HEK293T (cell line): ENCODE data around the gene VPS4B.

Experiments
- FOXM1 ChIP-seq: fragments of 450-650 bp; IDR thresholded peaks from 2 replicates; pipeline ENCODE4 v1.6.1; 2017; ENCODE audit warnings: mild to moderate bottlenecking, borderline replicate concordance
- L3MBTL2 ChIP-seq: fragments of 450-650 bp; conservative IDR thresholded peaks from 2 replicates; pipeline ENCODE4 v1.6.1; 2016; ENCODE audit warnings: mild to moderate bottlenecking
- SP1 ChIP-seq: fragments of 450-650 bp; IDR thresholded peaks from 2 replicates; pipeline ENCODE4 v1.6.1; 2017
- TF ChIP-seq, protein P1 (sequence below): fragments of 450-650 bp; IDR thresholded peaks from 2 replicates; pipeline ENCODE4 v1.6.1; 2016

DNA sequence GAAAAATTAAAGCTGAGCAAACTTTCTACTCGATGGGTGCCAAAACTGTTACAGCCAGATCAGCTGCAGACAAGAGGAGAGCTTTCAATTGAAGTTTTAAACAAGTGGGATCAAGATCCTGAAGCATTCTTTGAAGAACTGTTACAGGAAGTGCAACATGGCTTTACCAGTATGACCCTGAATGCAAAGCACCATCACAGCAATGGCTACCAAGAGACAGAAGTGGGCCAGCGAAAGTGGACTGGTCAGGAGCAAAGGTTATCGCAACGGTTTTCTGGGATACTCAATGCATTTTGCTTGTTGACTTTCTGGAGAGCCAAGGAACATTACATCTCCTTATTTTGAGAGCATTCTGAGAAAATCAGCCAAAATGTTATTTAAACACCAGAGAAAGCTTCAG is 45.4 kb upstream of the VPS4B start:
- TF ChIP-seq SP1 (no peak), FOXM1 (no peak), L3MBTL2 (no peak)
- TF ChIP-seq, protein P1, sequence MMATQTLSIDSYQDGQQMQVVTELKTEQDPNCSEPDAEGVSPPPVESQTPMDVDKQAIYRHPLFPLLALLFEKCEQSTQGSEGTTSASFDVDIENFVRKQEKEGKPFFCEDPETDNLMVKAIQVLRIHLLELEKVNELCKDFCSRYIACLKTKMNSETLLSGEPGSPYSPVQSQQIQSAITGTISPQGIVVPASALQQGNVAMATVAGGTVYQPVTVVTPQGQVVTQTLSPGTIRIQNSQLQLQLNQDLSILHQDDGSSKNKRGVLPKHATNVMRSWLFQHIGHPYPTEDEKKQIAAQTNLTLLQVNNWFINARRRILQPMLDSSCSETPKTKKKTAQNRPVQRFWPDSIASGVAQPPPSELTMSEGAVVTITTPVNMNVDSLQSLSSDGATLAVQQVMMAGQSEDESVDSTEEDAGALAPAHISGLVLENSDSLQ, result no peak
